ENCODE data around the gene FSHR. TPM values are rescaled to one million over a fixed set of nuclear protein-coding genes. Genes with fewer than 3 reads are reported as not detected.

FSHR gene
- total RNA-seq, 1 donor from 2014 or later = not detected

- Mint-ChIP-seq H3K27ac (ENCODE audit: unreplicated experiment) (no peak overlapping the region), H3K9me3 (ENCODE audit: unreplicated experiment) (no peaks in the 10 kb centered on the region), H3K27me3 (ENCODE audit: unreplicated experiment) (peaks cover 22% of the 10 kb centered on the region), H3K4me3 (ENCODE audit: unreplicated experiment) (no peak overlapping the region), H3K36me3 (ENCODE audit: unreplicated experiment) (no peaks in the 10 kb centered on the region), H3K4me1 (ENCODE audit: unreplicated experiment) (peaks cover 6% of the 10 kb centered on the region)
- no peak for TF ChIP-seq CTCF (IDR thresholded peaks at IDR 0.05)
- DNase-seq (ENCODE audit: extremely low spot score, unreplicated experiment) = no peak
Measured at GRCh38 chr2:48941456-48941855, 212.9 kb downstream of the FSHR start.

- no peaks in the 10 kb centered on the region for H3K9me3 Mint-ChIP-seq (ENCODE audit: unreplicated experiment)
- H3K27ac Mint-ChIP-seq (ENCODE audit: unreplicated experiment) = no peak overlapping the region
- no peaks in the 10 kb centered on the region for H3K36me3 Mint-ChIP-seq (ENCODE audit: unreplicated experiment)
- DNase-seq (ENCODE audit: extremely low spot score, unreplicated experiment) = no peak
- peaks cover 24% of the 10 kb centered on the region for H3K27me3 Mint-ChIP-seq (ENCODE audit: unreplicated experiment)
- no peak for TF ChIP-seq CTCF (IDR thresholded peaks at IDR 0.05)
- no peak overlapping the region for H3K4me3 Mint-ChIP-seq (ENCODE audit: unreplicated experiment)
- peaks cover 6% of the 10 kb centered on the region for H3K4me1 Mint-ChIP-seq (ENCODE audit: unreplicated experiment)
Measured at GRCh38 chr2:48940606-48941005, 213.7 kb downstream of the FSHR start.

DNA sequence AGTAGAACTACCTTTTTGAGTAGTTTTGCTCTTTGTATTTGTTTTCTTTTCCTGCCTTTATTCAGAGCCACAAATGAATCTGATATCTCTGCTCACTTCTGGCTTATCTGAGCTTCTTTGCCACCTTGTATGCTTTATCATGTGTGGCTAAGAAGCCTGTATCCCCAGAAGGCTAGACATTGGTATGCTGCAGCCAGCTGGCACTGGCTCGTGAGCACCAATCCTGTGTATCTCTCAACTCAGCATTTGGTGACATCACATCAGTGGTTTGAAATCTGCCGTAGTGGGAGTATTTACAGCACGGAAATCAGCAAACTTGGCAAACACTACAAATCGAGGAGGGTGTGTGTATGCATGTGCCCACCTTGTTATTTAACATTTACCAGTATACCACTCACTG lies 215.1 kb downstream of the FSHR start:
- H3K9me3 Mint-ChIP-seq (ENCODE audit: unreplicated experiment) = no peaks in the 10 kb centered on the region
- H3K4me3 Mint-ChIP-seq (ENCODE audit: unreplicated experiment) = no peak overlapping the region
- H3K4me1 Mint-ChIP-seq (ENCODE audit: unreplicated experiment) = peaks cover 6% of the 10 kb centered on the region
- no peaks in the 10 kb centered on the region for H3K36me3 Mint-ChIP-seq (ENCODE audit: unreplicated experiment)
- no peak for TF ChIP-seq CTCF (IDR thresholded peaks at IDR 0.05)
- peaks cover 24% of the 10 kb centered on the region for H3K27me3 Mint-ChIP-seq (ENCODE audit: unreplicated experiment)
- no peak overlapping the region for H3K27ac Mint-ChIP-seq (ENCODE audit: unreplicated experiment)
- DNase-seq (ENCODE audit: extremely low spot score, unreplicated experiment) = no peak

GRCh38 chr2:48938231-48938630 lies 216.1 kb downstream of the FSHR start:
- no peak for TF ChIP-seq CTCF (IDR thresholded peaks at IDR 0.05)
- peaks cover 6% of the 10 kb centered on the region for H3K4me1 Mint-ChIP-seq (ENCODE audit: unreplicated experiment)
- DNase-seq (ENCODE audit: extremely low spot score, unreplicated experiment) = no peak
- H3K36me3 Mint-ChIP-seq (ENCODE audit: unreplicated experiment) = no peaks in the 10 kb centered on the region
- H3K9me3 Mint-ChIP-seq (ENCODE audit: unreplicated experiment) = no peaks in the 10 kb centered on the region
- peaks cover 24% of the 10 kb centered on the region for H3K27me3 Mint-ChIP-seq (ENCODE audit: unreplicated experiment)
- no peak overlapping the region for H3K27ac Mint-ChIP-seq (ENCODE audit: unreplicated experiment)
- no peak overlapping the region for H3K4me3 Mint-ChIP-seq (ENCODE audit: unreplicated experiment)

DNA sequence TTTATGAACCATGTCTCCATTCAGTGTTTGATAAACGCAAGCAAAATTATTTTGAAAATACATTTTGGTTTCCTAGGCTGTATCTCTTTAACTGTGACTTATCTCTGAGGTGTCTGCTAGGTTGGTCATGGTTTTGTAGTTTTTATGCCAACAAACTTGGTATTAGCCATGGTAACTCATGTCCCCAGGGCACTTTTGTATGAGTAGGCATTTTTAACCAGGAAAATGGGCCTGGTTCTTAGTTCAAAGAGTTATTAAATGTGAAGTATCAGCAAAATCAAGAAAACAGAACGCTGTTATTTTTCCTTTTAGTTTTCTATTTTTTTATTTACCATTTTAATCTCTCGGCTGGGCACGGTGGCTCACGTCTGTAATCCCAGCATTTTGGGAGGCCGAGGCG lies 219.5 kb downstream of the FSHR start:
- H3K4me1 Mint-ChIP-seq (ENCODE audit: unreplicated experiment) = no peaks in the 10 kb centered on the region
- no peak for DNase-seq (ENCODE audit: extremely low spot score, unreplicated experiment)
- peaks cover 29% of the 10 kb centered on the region for H3K27me3 Mint-ChIP-seq (ENCODE audit: unreplicated experiment)
- H3K27ac Mint-ChIP-seq (ENCODE audit: unreplicated experiment) = no peak overlapping the region
- no peak for TF ChIP-seq CTCF (IDR thresholded peaks at IDR 0.05)
- no peaks in the 10 kb centered on the region for H3K9me3 Mint-ChIP-seq (ENCODE audit: unreplicated experiment)
- no peak overlapping the region for H3K4me3 Mint-ChIP-seq (ENCODE audit: unreplicated experiment)
- H3K36me3 Mint-ChIP-seq (ENCODE audit: unreplicated experiment) = no peaks in the 10 kb centered on the region

Measured in osteocyte (in vitro differentiated cells).